A549 (cell line): ENCODE results near the gene RCHY1. TPM values are rescaled to one million over a fixed set of nuclear protein-coding genes. Genes with fewer than 3 reads are reported as not detected.
"Not testable (repeated sequence)": the region's sequence is repeated elsewhere in the genome, so short reads cannot be mapped to it uniquely, and the experiment has no call there.

Experiments
- ATAC-seq, 2 experiments: fragments of 200-7000 bp in 1 of 2; fragments of >200 bp in 1 of 2; cut with Nextera tagmentation in 1 of 2; cut with Tn5 transposase in 1 of 2; 3 replicates each; pipeline versions ENCODE4 v1.8.0 to v1.9.1; 2018 to 2020; ENCODE audit warnings: mild to moderate bottlenecking in 1 of 2, moderate library complexity in 1 of 2
- CTCF ChIA-PET: fragments of 300-600 bp; sonication (Branson Sonifier 250); formaldehyde crosslinking; extraction: SDS; loops from one replicate; lab custom pipeline; 2021; ENCODE audit warnings: antibody characterized with exemption, inconsistent platforms; lab: Yijun Ruan, JAX
- POLR2A ChIA-PET: fragments of 350-600 bp; formaldehyde crosslinking; extraction: SDS; loops from one replicate; lab custom pipeline; 2021; ENCODE audit warnings: antibody characterized with exemption, inconsistent platforms; lab: Yijun Ruan, JAX
- DNase-seq, 2 experiments: peaks; one replicate each; pipeline versions ENCODE4 v3.0.0 to v3.0.0-alpha.2; 2011 to 2016; ENCODE audit warnings: low read depth in 1 of 2, low spot score in 1 of 2
- FAIRE-seq: peaks from 2 replicates; lab custom pipeline; 2011; peaks lifted over from hg19 to GRCh38; lab: Jason Lieb, UNC
- H3K27ac ChIP-seq, 2 experiments: fragments of >200 bp; sonication (Bioruptor Twin); formaldehyde crosslinking; 3 replicates each; pipeline ENCODE4 v1.5.1; 2016 to 2017
- H3K4me1 ChIP-seq: fragments of >200 bp; sonication (Bioruptor Twin); formaldehyde crosslinking; 3 replicates; pipeline ENCODE4 v1.6.1; 2016
- H3K4me2 ChIP-seq: fragments of >200 bp; sonication (Bioruptor Twin); formaldehyde crosslinking; 3 replicates; pipeline ENCODE4 v1.6.1; 2016
- H3K4me3 ChIP-seq: fragments of >200 bp; sonication (Bioruptor Twin); formaldehyde crosslinking; 3 replicates; pipeline ENCODE4 v1.5.1; 2016
- H3K9me3 ChIP-seq: fragments of >200 bp; sonication (Bioruptor Twin); formaldehyde crosslinking; 3 replicates; pipeline ENCODE4 v1.6.1; 2016
- ATOH8 ChIP-seq: fragments of 250-450 bp; sonication (Bioruptor Pico); IDR thresholded peaks from 2 replicates; pipeline ENCODE4 v1.5.0; 2020; ENCODE audit warnings: low read depth, mild to moderate bottlenecking, moderate library complexity
- BCL3 ChIP-seq: fragments of >200 bp; sonication (Bioruptor Twin); formaldehyde crosslinking; IDR thresholded peaks from 3 replicates; pipeline ENCODE4 v1.6.1; 2016
- CBX2 ChIP-seq: fragments of 200-600 bp; sonication (generic); IDR thresholded peaks from 2 replicates; pipeline ENCODE4 v1.6.1; 2016; ENCODE audit warnings: low read depth, mild to moderate bottlenecking, borderline replicate concordance
- CEBPB ChIP-seq, 2 experiments: fragments of >200 bp in 1 of 2; sonication (Bioruptor Twin) in 1 of 2; formaldehyde crosslinking in 1 of 2; IDR thresholded peaks; 2 replicates each; pipeline ENCODE4 v1.6.1; 2012 to 2016
- EHF ChIP-seq: fragments of 250-450 bp; sonication (Bioruptor Pico); IDR thresholded peaks from 2 replicates; pipeline ENCODE4 v1.5.0; 2020; ENCODE audit warnings: mild to moderate bottlenecking
- EP300 ChIP-seq, 2 experiments: fragments of >200 bp; sonication (Bioruptor Twin); formaldehyde crosslinking; IDR thresholded peaks; 2 replicates in 1 of 2; 3 replicates in 1 of 2; pipeline ENCODE4 v1.6.1; 2016 to 2017
- ESRRA ChIP-seq: fragments of 150-350 bp; IDR thresholded peaks from 2 replicates; pipeline ENCODE4 v1.6.1; 2014; ENCODE audit warnings: mild to moderate bottlenecking, low read length, borderline replicate concordance
- FOSB ChIP-seq: fragments of 250-450 bp; sonication (Bioruptor Pico); IDR thresholded peaks from 2 replicates; pipeline ENCODE4 v1.5.0; 2020; ENCODE audit warnings: mild to moderate bottlenecking, moderate library complexity
- FOSL2 ChIP-seq, 2 experiments: fragments of 450-650 bp in 1 of 2; fragments of >200 bp in 1 of 2; sonication (Bioruptor Twin) in 1 of 2; formaldehyde crosslinking; IDR thresholded peaks; 2 replicates each; pipeline versions ENCODE4 v1.5.0 to v1.6.1; 2016 to 2020; ENCODE audit warnings: mild to moderate bottlenecking in 1 of 2, moderate library complexity in 1 of 2
- FOXS1 ChIP-seq: fragments of 250-450 bp; sonication (Bioruptor Pico); IDR thresholded peaks from 2 replicates; pipeline ENCODE4 v1.5.0; 2020; ENCODE audit warnings: mild to moderate bottlenecking, moderate library complexity
- GATA3 ChIP-seq: IDR thresholded peaks from 2 replicates; pipeline ENCODE4 v1.6.1; 2012; ENCODE audit warnings: borderline replicate concordance
- HDAC2 ChIP-seq: fragments of 200-600 bp; sonication (generic); IDR thresholded peaks from 2 replicates; pipeline ENCODE4 v1.6.1; 2016
- HOXA7 ChIP-seq: fragments of 250-450 bp; sonication (Bioruptor Pico); IDR thresholded peaks from 2 replicates; pipeline ENCODE4 v1.5.0; 2020; ENCODE audit warnings: mild to moderate bottlenecking, moderate library complexity
- HOXB13 ChIP-seq: fragments of 250-450 bp; sonication (Bioruptor Pico); IDR thresholded peaks from 2 replicates; pipeline ENCODE4 v1.5.0; 2020; ENCODE audit warnings: low read depth, mild to moderate bottlenecking, moderate library complexity
- JUN ChIP-seq, 2 experiments: fragments of >200 bp; sonication (Bioruptor Twin); formaldehyde crosslinking; IDR thresholded peaks; 2 replicates in 1 of 2; 3 replicates in 1 of 2; pipeline ENCODE4 v1.6.1; 2016 to 2017
- JUNB ChIP-seq: fragments of >200 bp; sonication (Bioruptor Twin); formaldehyde crosslinking; IDR thresholded peaks from 2 replicates; pipeline ENCODE4 v1.6.1; 2016
- KDM5A ChIP-seq: fragments of 200-600 bp; sonication (generic); IDR thresholded peaks from 2 replicates; pipeline ENCODE4 v1.6.1; 2016; ENCODE audit warnings: antibody characterized with exemption, mild to moderate bottlenecking
- MAFK ChIP-seq: fragments of 450-650 bp; IDR thresholded peaks from 2 replicates; pipeline ENCODE4 v1.6.1; 2014; ENCODE audit not compliant: partially characterized antibody
- MAZ ChIP-seq: fragments of 150-350 bp; IDR thresholded peaks from 2 replicates; pipeline ENCODE4 v1.6.1; 2014; ENCODE audit warnings: antibody characterized with exemption, low read depth, low read length, borderline replicate concordance
- RAD21 ChIP-seq, 2 experiments: fragments of >200 bp in 1 of 2; sonication (Bioruptor Twin) in 1 of 2; formaldehyde crosslinking in 1 of 2; IDR thresholded peaks in 1 of 2; conservative IDR thresholded peaks in 1 of 2; 2 replicates in 1 of 2; 3 replicates in 1 of 2; pipeline ENCODE4 v1.6.1; 2012 to 2018; ENCODE audit warnings: inconsistent platforms in 1 of 2
- RARB ChIP-seq: fragments of 250-450 bp; sonication (Bioruptor Pico); IDR thresholded peaks from 2 replicates; pipeline ENCODE4 v1.8.0; 2021; ENCODE audit warnings: mild to moderate bottlenecking, moderate library complexity
- RCOR1 ChIP-seq: fragments of 150-350 bp; IDR thresholded peaks from 2 replicates; pipeline ENCODE4 v1.6.1; 2014; ENCODE audit warnings: antibody characterized with exemption, low read length, low read depth
- RFX5 ChIP-seq: fragments of 450-650 bp; IDR thresholded peaks from 2 replicates; pipeline ENCODE4 v1.7.1; 2014; ENCODE audit warnings: antibody characterized with exemption, mild to moderate bottlenecking, moderate library complexity
- SMC3 ChIP-seq: fragments of >200 bp; sonication (Bioruptor Twin); formaldehyde crosslinking; IDR thresholded peaks from 3 replicates; pipeline ENCODE4 v1.6.1; 2018; ENCODE audit warnings: inconsistent platforms
- SREBF2 ChIP-seq: fragments of 450-650 bp; IDR thresholded peaks from 2 replicates; pipeline ENCODE4 v1.6.1; 2014; ENCODE audit warnings: mild to moderate bottlenecking, moderate library complexity
- TFCP2L1 ChIP-seq: fragments of 250-450 bp; sonication (Bioruptor Pico); IDR thresholded peaks from 2 replicates; pipeline ENCODE4 v1.5.0; 2021; ENCODE audit warnings: mild to moderate bottlenecking
- ZFP36 ChIP-seq: fragments of 450-650 bp; IDR thresholded peaks from 2 replicates; pipeline ENCODE4 v1.6.1; 2014; ENCODE audit warnings: borderline replicate concordance; ENCODE audit not compliant: partially characterized antibody
- WGBS: methylation state at CpG from one replicate; pipeline ENCODE4 v1.1.6; 2017; ENCODE audit errors: missing lambda C conversion rate; 5-methylcytosine and 5-hydroxymethylcytosine counted together
- polyA plus RNA-seq, 4 experiments: library from polyadenylated mRNA; depleted of rRNA in 3 of 4; stranded (reverse); fragments of >200 nt; fragmentation: RNase III in 1 of 4; extraction: RNeasy Plus Mini Kit Qiagen cat#74134 plus additional on column Dnase treatment in 1 of 4; gene quantifications; 2 replicates in 3 of 4; 3 replicates in 1 of 4; pipeline ENCODE4 v1.2.3, GENCODE V29; 2011 to 2017
- TF ChIP-seq, protein P1 (sequence below): fragments of 150-350 bp; IDR thresholded peaks from 2 replicates; pipeline ENCODE4 v1.6.1; 2014; ENCODE audit warnings: low read depth, mild to moderate bottlenecking, low read length

Gene RCHY1
- polyA plus RNA-seq, 2 of the 4 experiments (the other 2 are of a cell fraction): 19.1 to 27.4 TPM

GRCh38 chr4:75525910-75526309 lies 11.7 kb upstream of the RCHY1 start:
- WGBS: 100% methylated on average over 1 of the region's 1 CpG
- FAIRE-seq (no peak), ATAC-seq (no peak), DNase-seq (no peak)
- H3K4me3 ChIP-seq: no peak overlapping the region
- H3K9me3 ChIP-seq: no peaks in the 10 kb centered on the region
- ChIA-PET CTCF (interaction anchor here (0.9 kb wide), 1 partner anchor 322 kb away, joined by 3 read pairs; no protein-coding TSS in a partner anchor), POLR2A (interaction anchor here (1.0 kb wide), 1 partner anchor 11 kb away, joined by 5 read pairs; the partner anchor contains the start of genes RCHY1 and THAP6)
- no peak overlapping the region for H3K4me2 ChIP-seq
- H3K27ac ChIP-seq: no peak overlapping the region
- TF ChIP-seq BCL3 (no peak), CBX2 (no peak), ATOH8 (CRISPR knock-in tag) (no peak), ESRRA (no peak), GATA3 (no peak), EP300 (IDR thresholded peaks at IDR 0.05) (no peak), TFCP2L1 (CRISPR knock-in tag) (no peak), SREBF2 (no peak), JUNB (no peak), HOXA7 (no peak), RAD21 (conservative IDR thresholded peaks at IDR 0.05 in 1 of 2, IDR thresholded peaks at IDR 0.05 in 1 of 2) (no peak), MAFK (no peak), ZFP36 (no peak), KDM5A (no peak), RARB (CRISPR knock-in tag) (no peak), EHF (CRISPR knock-in tag) (no peak), HOXB13 (no peak), FOSB (CRISPR knock-in tag) (no peak), RFX5 (no peak)
- TF ChIP-seq, protein P1, sequence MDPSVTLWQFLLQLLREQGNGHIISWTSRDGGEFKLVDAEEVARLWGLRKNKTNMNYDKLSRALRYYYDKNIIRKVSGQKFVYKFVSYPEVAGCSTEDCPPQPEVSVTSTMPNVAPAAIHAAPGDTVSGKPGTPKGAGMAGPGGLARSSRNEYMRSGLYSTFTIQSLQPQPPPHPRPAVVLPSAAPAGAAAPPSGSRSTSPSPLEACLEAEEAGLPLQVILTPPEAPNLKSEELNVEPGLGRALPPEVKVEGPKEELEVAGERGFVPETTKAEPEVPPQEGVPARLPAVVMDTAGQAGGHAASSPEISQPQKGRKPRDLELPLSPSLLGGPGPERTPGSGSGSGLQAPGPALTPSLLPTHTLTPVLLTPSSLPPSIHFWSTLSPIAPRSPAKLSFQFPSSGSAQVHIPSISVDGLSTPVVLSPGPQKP: no peak
- H3K4me1 ChIP-seq: no peaks in the 10 kb centered on the region

DNA sequence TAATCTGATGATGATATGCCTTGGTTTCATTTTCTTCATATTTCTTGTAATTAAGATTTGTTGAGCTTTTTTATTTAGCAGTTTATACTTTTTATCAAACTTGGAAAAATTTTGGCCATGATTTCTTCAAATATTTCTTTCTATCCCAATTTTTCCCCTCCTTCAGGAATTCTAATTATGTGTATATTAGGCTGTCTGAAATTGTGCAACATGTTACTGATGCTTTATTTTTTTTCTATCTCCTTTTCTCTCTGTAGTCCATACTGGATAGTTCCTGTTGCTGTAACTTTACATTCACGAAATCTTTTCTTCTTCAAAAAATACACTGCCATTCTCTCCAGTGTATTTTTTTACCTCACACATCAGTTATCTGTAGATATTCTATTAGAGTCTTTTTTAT lies 10.9 kb upstream of the RCHY1 start:
- H3K4me2 ChIP-seq: no peak overlapping the region
- CTCF ChIA-PET: interaction anchor here (0.9 kb wide), 1 partner anchor 11 kb away, joined by 4 read pairs; the partner anchor contains the start of genes RCHY1 and THAP6
- H3K4me3 ChIP-seq: no peak overlapping the region
- TF ChIP-seq JUN (IDR thresholded peaks at IDR 0.05) (no peak), KDM5A (no peak), FOSL2 (IDR thresholded peaks at IDR 0.05) (no peak), FOSL2 (CRISPR knock-in tag; IDR thresholded peaks at IDR 0.05) (no peak), FOXS1 (CRISPR knock-in tag) (no peak), CEBPB (IDR thresholded peaks at IDR 0.05) (no peak), MAZ (no peak), RCOR1 (no peak), RFX5 (no peak), HDAC2 (no peak), SMC3 (no peak), EP300 (IDR thresholded peaks at IDR 0.05) (no peak)
- TF ChIP-seq, protein P1: no peak
- H3K9me3 ChIP-seq: no peaks in the 10 kb centered on the region
- no peaks in the 10 kb centered on the region for H3K4me1 ChIP-seq
- DNase-seq: no peak
- 96% methylated on average over 1 of the region's 1 CpG for WGBS
- no peak for FAIRE-seq
- POLR2A ChIA-PET: interaction anchor here (0.6 kb wide), 1 partner anchor 10 kb away, joined by 3 read pairs; no protein-coding TSS in a partner anchor
- ATAC-seq: no peak
- H3K27ac ChIP-seq: no peak overlapping the region

- H3K4me2 ChIP-seq, DNase-seq, FAIRE-seq, H3K27ac ChIP-seq, POLR2A ChIA-PET, H3K9me3 ChIP-seq, ATAC-seq, CTCF ChIA-PET, H3K4me3 ChIP-seq, H3K4me1 ChIP-seq: not testable (repeated sequence)
- 93% methylated on average over 4 of the region's 7 CpGs for WGBS
These were observed 5.2 kb upstream of the RCHY1 start for GRCh38 chr4:75519452-75519851.
